GM12864 (cell line): ENCODE results near the gene SUGCT.

Source experiments
- DNase-seq: peaks from one replicate; pipeline ENCODE4 v3.0.0-alpha.2; 2011; ENCODE audit warnings: low read depth
- H3K4me3 ChIP-seq: 2 replicates; pipeline ENCODE4 v1.5.1; 2011; ENCODE audit warnings: mild to moderate bottlenecking, low read depth, low read length, control low read depth
- TF ChIP-seq, protein P1 (sequence below): IDR thresholded peaks from 2 replicates; pipeline ENCODE4 v1.5.1; 2011; ENCODE audit warnings: low read depth, mild to moderate bottlenecking, moderate library complexity, low read length, control low read depth, inconsistent platforms; ENCODE audit errors: missing control alignments

The SUGCT gene

DNA sequence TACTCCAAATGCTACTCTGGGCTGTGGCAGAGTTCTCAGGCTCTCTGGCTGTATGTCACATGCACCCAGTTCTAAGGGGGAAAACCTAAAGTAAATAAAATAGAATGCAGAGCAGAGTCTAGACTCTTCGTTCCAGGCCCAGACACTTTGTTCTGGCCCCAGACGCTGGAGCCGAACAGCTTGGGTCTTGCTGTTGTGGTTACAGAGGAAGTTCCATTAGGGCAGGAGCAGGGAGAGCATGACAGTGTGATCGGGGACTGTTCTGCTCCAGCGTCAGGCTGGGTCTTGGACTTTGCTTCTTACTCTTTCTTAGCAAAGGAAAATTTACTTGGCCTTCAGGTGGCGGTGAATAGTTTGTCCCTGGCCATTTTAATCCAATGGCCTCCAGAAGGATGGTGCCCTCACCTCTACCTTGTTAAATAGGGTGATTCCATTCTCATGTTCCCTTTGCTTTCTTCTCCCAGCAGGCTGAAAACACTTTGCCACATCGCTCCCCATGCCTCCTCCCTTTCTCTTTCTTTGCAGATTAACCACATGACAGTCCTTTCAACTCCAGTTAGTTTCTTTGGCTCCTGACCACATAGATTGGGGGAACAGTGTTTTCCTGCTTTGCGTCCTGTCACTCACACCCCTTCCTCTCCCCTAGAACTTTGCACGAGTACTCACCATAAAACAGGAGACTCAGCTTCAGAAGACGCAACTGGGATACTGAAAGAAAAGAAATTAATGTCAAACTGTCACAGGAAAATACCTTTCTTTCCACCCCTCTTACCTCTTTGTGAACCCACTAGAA, 730.8 kb downstream of the SUGCT start:
- no peak for DNase-seq
- TF ChIP-seq, protein P1, sequence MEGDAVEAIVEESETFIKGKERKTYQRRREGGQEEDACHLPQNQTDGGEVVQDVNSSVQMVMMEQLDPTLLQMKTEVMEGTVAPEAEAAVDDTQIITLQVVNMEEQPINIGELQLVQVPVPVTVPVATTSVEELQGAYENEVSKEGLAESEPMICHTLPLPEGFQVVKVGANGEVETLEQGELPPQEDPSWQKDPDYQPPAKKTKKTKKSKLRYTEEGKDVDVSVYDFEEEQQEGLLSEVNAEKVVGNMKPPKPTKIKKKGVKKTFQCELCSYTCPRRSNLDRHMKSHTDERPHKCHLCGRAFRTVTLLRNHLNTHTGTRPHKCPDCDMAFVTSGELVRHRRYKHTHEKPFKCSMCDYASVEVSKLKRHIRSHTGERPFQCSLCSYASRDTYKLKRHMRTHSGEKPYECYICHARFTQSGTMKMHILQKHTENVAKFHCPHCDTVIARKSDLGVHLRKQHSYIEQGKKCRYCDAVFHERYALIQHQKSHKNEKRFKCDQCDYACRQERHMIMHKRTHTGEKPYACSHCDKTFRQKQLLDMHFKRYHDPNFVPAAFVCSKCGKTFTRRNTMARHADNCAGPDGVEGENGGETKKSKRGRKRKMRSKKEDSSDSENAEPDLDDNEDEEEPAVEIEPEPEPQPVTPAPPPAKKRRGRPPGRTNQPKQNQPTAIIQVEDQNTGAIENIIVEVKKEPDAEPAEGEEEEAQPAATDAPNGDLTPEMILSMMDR, result no peak
- H3K4me3 ChIP-seq, result no peak overlapping the region

DNA sequence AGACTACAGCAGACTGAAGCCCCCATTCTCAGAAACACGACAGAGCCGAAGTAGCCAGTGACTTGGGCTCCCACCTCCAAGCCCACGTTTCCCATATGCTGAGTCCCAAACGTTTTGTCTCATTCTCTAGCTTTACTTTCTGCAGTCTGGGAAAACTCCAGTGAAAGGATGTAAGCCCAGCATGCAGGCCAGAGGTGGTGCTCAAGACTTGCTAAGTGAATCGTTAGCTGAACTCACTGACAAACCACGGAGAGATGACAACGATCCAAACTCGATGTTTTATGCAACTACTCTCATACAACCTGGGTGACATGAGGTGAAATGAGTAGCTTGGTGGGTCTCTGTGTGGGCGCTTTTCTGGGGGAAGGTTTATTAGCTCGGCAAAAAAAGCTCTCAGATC, 731.8 kb downstream of the SUGCT start:
- DNase-seq, result no peak
- no peak overlapping the region for H3K4me3 ChIP-seq
- TF ChIP-seq, protein P1, result no peak

DNA sequence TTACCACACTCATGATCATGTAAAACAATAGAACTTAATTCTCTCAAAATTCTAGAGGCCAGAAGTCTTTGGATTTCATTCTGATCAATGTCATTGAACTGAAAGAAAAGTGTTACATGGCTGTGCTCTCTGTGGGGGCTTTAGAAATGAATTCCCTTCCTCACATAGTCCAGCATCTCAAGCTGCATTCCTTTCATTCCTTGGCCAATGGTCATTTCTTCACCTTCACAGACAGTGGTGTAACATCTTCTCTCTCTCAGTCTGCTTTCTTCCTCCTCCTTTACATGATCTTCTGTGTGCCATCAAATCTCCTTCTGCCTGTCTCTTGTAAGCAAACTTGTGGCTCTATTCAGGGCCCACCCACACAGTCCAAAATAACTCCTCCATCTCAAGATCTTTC, 735.3 kb downstream of the SUGCT start:
- TF ChIP-seq, protein P1, result no peak
- no peak overlapping the region for H3K4me3 ChIP-seq
- DNase-seq, result no peak

DNA sequence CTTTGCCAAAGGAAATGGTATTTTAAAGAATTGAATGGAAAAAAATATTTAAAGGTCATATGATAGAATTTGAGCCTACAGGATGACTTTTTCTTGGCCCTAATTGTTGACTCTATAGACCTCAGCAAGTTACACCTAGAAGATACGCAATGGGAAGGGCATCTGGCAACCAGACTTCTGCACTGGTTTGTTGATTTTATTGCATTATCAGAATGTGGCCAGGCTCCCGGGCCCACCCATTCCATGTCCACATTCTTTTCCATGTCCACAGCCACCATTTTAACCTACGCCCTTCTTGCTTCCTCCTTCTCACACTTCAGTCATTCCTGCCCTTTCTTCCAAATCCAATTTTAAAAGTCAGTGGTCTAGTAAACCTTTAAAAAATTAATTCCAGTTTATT, 738.4 kb downstream of the SUGCT start:
- H3K4me3 ChIP-seq, result no peak overlapping the region
- DNase-seq, result no peak
- TF ChIP-seq, protein P1, result no peak

DNA sequence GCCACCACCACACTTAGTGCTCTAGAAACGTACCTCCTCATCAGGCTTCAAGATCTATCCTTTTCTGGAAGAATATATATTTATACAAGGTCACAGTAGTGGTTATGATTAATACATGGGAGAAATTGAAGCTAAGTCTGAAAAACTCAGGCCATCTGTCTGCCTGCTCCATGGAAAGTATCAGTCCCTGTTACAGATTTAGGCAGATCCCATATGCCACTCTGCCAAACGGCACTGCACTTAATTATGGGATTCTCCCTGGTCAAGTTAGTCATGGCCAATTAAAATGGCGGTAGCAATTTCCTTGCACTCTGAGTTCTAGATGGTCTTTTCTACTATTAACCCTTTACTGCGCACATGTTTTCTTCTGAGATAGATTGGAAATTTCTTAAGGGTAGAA, 740.0 kb downstream of the SUGCT start:
- TF ChIP-seq, protein P1, result no peak
- DNase-seq, result no peak
- no peak overlapping the region for H3K4me3 ChIP-seq

DNA sequence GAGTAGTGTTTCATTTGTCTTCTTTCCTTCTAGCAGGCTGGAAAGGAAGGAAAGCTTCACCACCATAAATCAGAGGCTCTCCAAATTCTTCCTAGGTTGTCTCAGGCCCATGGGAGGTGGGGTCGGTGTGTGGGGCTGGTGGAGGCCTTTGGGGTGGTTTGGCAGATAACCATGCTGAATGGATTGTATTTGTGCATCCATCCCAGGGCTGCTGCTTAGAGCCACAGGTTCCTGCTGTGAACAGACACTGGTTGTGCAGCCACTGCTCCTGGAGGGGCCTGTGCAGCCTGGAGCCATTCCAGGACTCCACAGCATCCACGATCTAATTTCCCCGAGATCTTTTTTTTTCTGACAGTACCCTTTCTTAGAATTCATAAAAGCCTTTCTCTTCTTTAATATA, 741.8 kb downstream of the SUGCT start:
- DNase-seq, result no peak
- H3K4me3 ChIP-seq, result no peak overlapping the region
- TF ChIP-seq, protein P1, result no peak
